CD4-positive, CD25-positive, alpha-beta regulatory T cell (primary cell): ENCODE data around the gene ANXA7. TPM values are rescaled to one million over a fixed set of nuclear protein-coding genes. Genes with fewer than 3 reads are reported as not detected.
A peak's percentile ranks its signal among the peaks of the same experiment; 100 is the strongest.

ENCODE experiments used
- ATAC-seq, 2 donors: fragments of 150-1000 bp; cut with Tn5 transposase; one replicate each; pipeline ENCODE4 v1.10.0; 2021; ENCODE audit warnings: low read depth in 2 of 2, moderate number of reproducible peaks in 2 of 2, moderate library complexity in 1 of 2
- DNase-seq, 3 donors: peaks; one replicate each; pipeline versions ENCODE4 v3.0.0 to v3.0.0-alpha.2; 2012 to 2022; ENCODE audit warnings: mixed read lengths in 1 of 3
- H3K27ac ChIP-seq: one replicate; pipeline ENCODE4 v1.7.0; 2013; ENCODE audit warnings: mild to moderate bottlenecking, low read length; ENCODE audit not compliant: insufficient read depth, poor library complexity, severe bottlenecking
- H3K27me3 ChIP-seq: one replicate; pipeline ENCODE4 v1.7.0; 2013; ENCODE audit warnings: low read length; ENCODE audit not compliant: control insufficient read depth, insufficient read depth
- H3K36me3 ChIP-seq: one replicate; pipeline ENCODE4 v1.7.0; 2013; ENCODE audit warnings: mild to moderate bottlenecking, low read length, moderate library complexity; ENCODE audit not compliant: control insufficient read depth, insufficient read depth
- H3K4me1 ChIP-seq: 2 replicates; pipeline ENCODE4 v1.7.0; 2013; ENCODE audit warnings: mild to moderate bottlenecking, low read length; ENCODE audit not compliant: insufficient read depth, control insufficient read depth, poor library complexity, severe bottlenecking
- H3K4me3 ChIP-seq: one replicate; pipeline ENCODE4 v1.7.0; 2013; ENCODE audit warnings: low read depth, mild to moderate bottlenecking, low read length, moderate library complexity
- H3K9me3 ChIP-seq, 2 experiments: 1 replicate in 1 of 2; 2 replicates in 1 of 2; pipeline ENCODE4 v1.7.0; 2013; ENCODE audit warnings: low read length in 2 of 2, mild to moderate bottlenecking in 1 of 2, moderate library complexity in 1 of 2; ENCODE audit not compliant: control insufficient read depth in 2 of 2
- H3K27ac Mint-ChIP-seq, 3 donors: one replicate each; pipeline ENCODE4 v1.8.0; 2020 to 2022; ENCODE audit warnings: mild to moderate bottlenecking in 3 of 3, mixed read lengths in 3 of 3, moderate library complexity in 2 of 3
- H3K27me3 Mint-ChIP-seq: one replicate; pipeline ENCODE4 v1.8.0; 2022; ENCODE audit warnings: mild to moderate bottlenecking, mixed read lengths
- H3K36me3 Mint-ChIP-seq: one replicate; pipeline ENCODE4 v1.8.0; 2020; ENCODE audit warnings: mixed read lengths
- H3K4me1 Mint-ChIP-seq, 4 donors: one replicate each; pipeline ENCODE4 v1.8.0; 2020 to 2022; ENCODE audit warnings: mixed read lengths in 4 of 4, mild to moderate bottlenecking in 1 of 4
- H3K4me3 Mint-ChIP-seq, 4 donors: one replicate each; pipeline ENCODE4 v1.8.0; 2020 to 2022; ENCODE audit warnings: mild to moderate bottlenecking in 4 of 4, mixed read lengths in 4 of 4, moderate library complexity in 3 of 4
- H3K9me3 Mint-ChIP-seq, 7 donors: one replicate each; pipeline ENCODE4 v1.8.0; 2020 to 2022; ENCODE audit warnings: mixed read lengths in 7 of 7, mild to moderate bottlenecking in 3 of 7, moderate library complexity in 2 of 7
- polyA plus RNA-seq, 4 donors: library from polyadenylated mRNA; unstranded; fragments of 300-500 nt; fragmentation: Illumina TruSeq; gene quantifications; one replicate each; pipeline ENCODE4 v1.2.3, GENCODE V29; 2021
- total RNA-seq: library from RNA; stranded (reverse); gene quantifications from one replicate; pipeline ENCODE4 v1.2.3, GENCODE V29; 2022

The ANXA7 gene
- total and polyA plus RNA-seq, 5 donors from 2014 or later, result 108 to 325 (median 238) TPM

- Histone ChIP-seq H3K9me3 (no peaks in the 10 kb centered on the region), H3K4me3 (no peak overlapping the region), H3K4me1 (no peaks in the 10 kb centered on the region), H3K36me3 (peaks cover 53% of the 10 kb centered on the region), H3K27me3 (no peaks in the 10 kb centered on the region), H3K27ac (no peak overlapping the region)
- Mint-ChIP-seq H3K27ac (no peak overlapping the region), H3K4me1 (peaks cover 0 to 11% (median 2%) of the 10 kb centered on the region in 4 donors), H3K27me3 (no peaks in the 10 kb centered on the region), H3K9me3 (no peaks in the 10 kb centered on the region), H3K4me3 (no peak overlapping the region), H3K36me3 (peaks cover 46% of the 10 kb centered on the region)
- ATAC-seq (no peak), DNase-seq (no peak)
These were observed 9.5 kb upstream of the ANXA7 start for GRCh38 chr10:73423309-73423708.

GRCh38 chr10:73416571-73416970 lies 2.7 kb upstream of the ANXA7 start:
- H3K4me3 Mint-ChIP-seq, result peak overlapping the region in 1 of 4 donors; percentile 22
- Histone ChIP-seq H3K9me3 (no peaks in the 10 kb centered on the region), H3K36me3 (no peaks in the 10 kb centered on the region), H3K27me3 (no peaks in the 10 kb centered on the region), H3K4me1 (peaks cover 9% of the 10 kb centered on the region), H3K4me3 (no peak overlapping the region), H3K27ac (no peak overlapping the region)
- peaks cover 14 to 30% (median 23%) of the 10 kb centered on the region in 4 donors for H3K4me1 Mint-ChIP-seq
- no peak overlapping the region for H3K27ac Mint-ChIP-seq
- H3K36me3 Mint-ChIP-seq, result no peaks in the 10 kb centered on the region
- no peaks in the 10 kb centered on the region for H3K9me3 Mint-ChIP-seq
- ATAC-seq (no peak), DNase-seq (no peak)
- no peaks in the 10 kb centered on the region for H3K27me3 Mint-ChIP-seq

- peak in 1 of 3 donors; percentile 29 for DNase-seq
- ATAC-seq, result peak; percentile 36 to 46
- Mint-ChIP-seq H3K27ac (peak overlapping the region; percentile 81 to 92 (median 86)), H3K4me1 (peaks cover 27 to 52% (median 39%) of the 10 kb centered on the region in 4 donors), H3K36me3 (peaks cover 9% of the 10 kb centered on the region), H3K9me3 (no peaks in the 10 kb centered on the region), H3K4me3 (peak overlapping the region; percentile 90 to 96 (median 96)), H3K27me3 (no peaks in the 10 kb centered on the region)
- peak overlapping the region; percentile 95 for H3K27ac ChIP-seq
- H3K4me3 ChIP-seq, result peak overlapping the region; percentile 94
- H3K9me3 ChIP-seq, result no peaks in the 10 kb centered on the region
- no peaks in the 10 kb centered on the region for H3K36me3 ChIP-seq
- no peaks in the 10 kb centered on the region for H3K27me3 ChIP-seq
- peaks cover 25% of the 10 kb centered on the region for H3K4me1 ChIP-seq
These were observed 530 bp upstream of the ANXA7 start for GRCh38 chr10:73414230-73414945.

GRCh38 chr10:73413108-73413527 lies 740 bp downstream of the ANXA7 start:
- ATAC-seq, result peak; percentile 34 to 38
- Mint-ChIP-seq H3K36me3 (peaks cover 10% of the 10 kb centered on the region), H3K27me3 (no peaks in the 10 kb centered on the region), H3K4me3 (peak overlapping the region; percentile 90 to 97 (median 96)), H3K4me1 (peaks cover 36 to 61% (median 47%) of the 10 kb centered on the region in 4 donors), H3K9me3 (no peaks in the 10 kb centered on the region), H3K27ac (peak overlapping the region; percentile 93 to 95 (median 95))
- H3K27me3 ChIP-seq, result no peaks in the 10 kb centered on the region
- H3K4me1 ChIP-seq, result peaks cover 25% of the 10 kb centered on the region
- DNase-seq, result peak; percentile 25 to 78 (median 67)
- no peaks in the 10 kb centered on the region for H3K36me3 ChIP-seq
- H3K9me3 ChIP-seq, result no peaks in the 10 kb centered on the region
- peak overlapping the region; percentile 93 for H3K4me3 ChIP-seq
- H3K27ac ChIP-seq, result peak overlapping the region; percentile 95

GRCh38 chr10:73410897-73411296 lies 3.0 kb downstream of the ANXA7 start:
- DNase-seq, result no peak
- no peak overlapping the region for H3K27ac ChIP-seq
- peaks cover 49 to 81% (median 60%) of the 10 kb centered on the region in 4 donors for H3K4me1 Mint-ChIP-seq
- H3K27me3 Mint-ChIP-seq, result no peaks in the 10 kb centered on the region
- no peaks in the 10 kb centered on the region for H3K9me3 ChIP-seq
- peak overlapping the region; percentile 8 to 96 (median 50) for H3K4me3 Mint-ChIP-seq
- no peak overlapping the region for H3K27ac Mint-ChIP-seq
- H3K9me3 Mint-ChIP-seq, result no peaks in the 10 kb centered on the region
- peaks cover 25% of the 10 kb centered on the region for H3K4me1 ChIP-seq
- peak overlapping the region; percentile 37 for H3K4me3 ChIP-seq
- no peaks in the 10 kb centered on the region for H3K27me3 ChIP-seq
- H3K36me3 ChIP-seq, result peaks cover 3% of the 10 kb centered on the region
- no peak for ATAC-seq
- peaks cover 17% of the 10 kb centered on the region for H3K36me3 Mint-ChIP-seq

GRCh38 chr10:73408978-73409521 lies 4.8 kb downstream of the ANXA7 start:
- DNase-seq, result no peak
- Mint-ChIP-seq H3K36me3 (peaks cover 17% of the 10 kb centered on the region), H3K4me1 (peaks cover 41 to 84% (median 61%) of the 10 kb centered on the region in 4 donors), H3K9me3 (no peaks in the 10 kb centered on the region), H3K27ac (no peak overlapping the region), H3K27me3 (no peaks in the 10 kb centered on the region), H3K4me3 (peak overlapping the region in 3 of 4 donors; percentile 9 to 39 (median 26))
- H3K36me3 ChIP-seq, result peaks cover 3% of the 10 kb centered on the region
- H3K4me3 ChIP-seq, result peak overlapping the region; percentile 47
- H3K27me3 ChIP-seq, result no peaks in the 10 kb centered on the region
- H3K27ac ChIP-seq, result no peak overlapping the region
- no peak for ATAC-seq
- peaks cover 17% of the 10 kb centered on the region for H3K4me1 ChIP-seq
- no peaks in the 10 kb centered on the region for H3K9me3 ChIP-seq

- ATAC-seq, result no peak
- no peak overlapping the region for H3K27ac Mint-ChIP-seq
- no peaks in the 10 kb centered on the region for H3K9me3 Mint-ChIP-seq
- H3K27ac ChIP-seq, result no peak overlapping the region
- no peaks in the 10 kb centered on the region for H3K27me3 ChIP-seq
- H3K4me1 ChIP-seq, result peaks cover 17% of the 10 kb centered on the region
- peaks cover 17% of the 10 kb centered on the region for H3K36me3 Mint-ChIP-seq
- no peak overlapping the region for H3K4me3 ChIP-seq
- H3K36me3 ChIP-seq, result peaks cover 3% of the 10 kb centered on the region
- no peaks in the 10 kb centered on the region for H3K9me3 ChIP-seq
- peak overlapping the region in 1 of 4 donors; percentile 26 for H3K4me3 Mint-ChIP-seq
- no peaks in the 10 kb centered on the region for H3K27me3 Mint-ChIP-seq
- no peak for DNase-seq
- H3K4me1 Mint-ChIP-seq, result peaks cover 39 to 88% (median 66%) of the 10 kb centered on the region in 4 donors
These were observed 5.8 kb downstream of the ANXA7 start for GRCh38 chr10:73408061-73408460.
